Epithelial cell of esophagus (primary cell): ENCODE results near the gene ALDH3B1.

Experiments
- DNase-seq: peaks from one replicate; pipeline ENCODE4 v3.0.0; 2010; ENCODE audit warnings: low read depth
- H3K4me3 ChIP-seq: 2 replicates; pipeline ENCODE4 v1.5.1; 2011; ENCODE audit warnings: mild to moderate bottlenecking, low read length, control low read depth
- TF ChIP-seq, protein P1 (sequence below): IDR thresholded peaks from 2 replicates; pipeline ENCODE4 v1.5.1; 2011; ENCODE audit warnings: low read depth, mild to moderate bottlenecking, low read length, control low read depth, inconsistent platforms; ENCODE audit not compliant: insufficient read depth; ENCODE audit errors: missing control alignments

Gene ALDH3B1

DNA sequence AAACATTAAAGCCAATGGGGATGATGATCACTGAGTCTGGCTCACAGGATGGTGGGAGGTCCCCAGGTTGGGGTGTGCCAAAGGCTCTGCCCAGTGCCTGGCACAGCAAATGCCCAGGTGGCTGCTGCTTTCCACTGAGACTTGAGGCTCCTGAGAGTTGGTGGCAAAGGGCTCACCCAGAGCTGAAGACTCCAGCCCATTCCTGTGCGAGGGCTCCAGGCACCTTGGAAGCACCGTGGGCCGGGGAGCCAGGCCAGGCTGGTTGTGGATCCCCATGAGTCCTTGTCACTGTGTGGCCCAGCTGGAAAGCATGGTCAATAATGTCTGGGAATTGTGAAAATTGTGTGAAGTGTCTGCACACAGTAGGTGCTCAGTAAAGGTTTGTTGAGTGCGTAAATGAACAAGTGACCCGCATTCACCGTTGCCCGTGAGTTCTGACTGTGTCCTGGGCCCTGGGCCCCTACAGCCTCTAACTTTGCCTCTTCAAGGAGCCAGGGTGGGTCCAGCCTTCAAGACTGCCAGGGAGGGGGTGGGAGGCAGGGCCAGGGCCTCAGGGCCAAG, 3.4 kb upstream of the ALDH3B1 start:
- no peak overlapping the region for H3K4me3 ChIP-seq
- no peak for DNase-seq
- TF ChIP-seq, protein P1, sequence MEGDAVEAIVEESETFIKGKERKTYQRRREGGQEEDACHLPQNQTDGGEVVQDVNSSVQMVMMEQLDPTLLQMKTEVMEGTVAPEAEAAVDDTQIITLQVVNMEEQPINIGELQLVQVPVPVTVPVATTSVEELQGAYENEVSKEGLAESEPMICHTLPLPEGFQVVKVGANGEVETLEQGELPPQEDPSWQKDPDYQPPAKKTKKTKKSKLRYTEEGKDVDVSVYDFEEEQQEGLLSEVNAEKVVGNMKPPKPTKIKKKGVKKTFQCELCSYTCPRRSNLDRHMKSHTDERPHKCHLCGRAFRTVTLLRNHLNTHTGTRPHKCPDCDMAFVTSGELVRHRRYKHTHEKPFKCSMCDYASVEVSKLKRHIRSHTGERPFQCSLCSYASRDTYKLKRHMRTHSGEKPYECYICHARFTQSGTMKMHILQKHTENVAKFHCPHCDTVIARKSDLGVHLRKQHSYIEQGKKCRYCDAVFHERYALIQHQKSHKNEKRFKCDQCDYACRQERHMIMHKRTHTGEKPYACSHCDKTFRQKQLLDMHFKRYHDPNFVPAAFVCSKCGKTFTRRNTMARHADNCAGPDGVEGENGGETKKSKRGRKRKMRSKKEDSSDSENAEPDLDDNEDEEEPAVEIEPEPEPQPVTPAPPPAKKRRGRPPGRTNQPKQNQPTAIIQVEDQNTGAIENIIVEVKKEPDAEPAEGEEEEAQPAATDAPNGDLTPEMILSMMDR = no peak

DNA sequence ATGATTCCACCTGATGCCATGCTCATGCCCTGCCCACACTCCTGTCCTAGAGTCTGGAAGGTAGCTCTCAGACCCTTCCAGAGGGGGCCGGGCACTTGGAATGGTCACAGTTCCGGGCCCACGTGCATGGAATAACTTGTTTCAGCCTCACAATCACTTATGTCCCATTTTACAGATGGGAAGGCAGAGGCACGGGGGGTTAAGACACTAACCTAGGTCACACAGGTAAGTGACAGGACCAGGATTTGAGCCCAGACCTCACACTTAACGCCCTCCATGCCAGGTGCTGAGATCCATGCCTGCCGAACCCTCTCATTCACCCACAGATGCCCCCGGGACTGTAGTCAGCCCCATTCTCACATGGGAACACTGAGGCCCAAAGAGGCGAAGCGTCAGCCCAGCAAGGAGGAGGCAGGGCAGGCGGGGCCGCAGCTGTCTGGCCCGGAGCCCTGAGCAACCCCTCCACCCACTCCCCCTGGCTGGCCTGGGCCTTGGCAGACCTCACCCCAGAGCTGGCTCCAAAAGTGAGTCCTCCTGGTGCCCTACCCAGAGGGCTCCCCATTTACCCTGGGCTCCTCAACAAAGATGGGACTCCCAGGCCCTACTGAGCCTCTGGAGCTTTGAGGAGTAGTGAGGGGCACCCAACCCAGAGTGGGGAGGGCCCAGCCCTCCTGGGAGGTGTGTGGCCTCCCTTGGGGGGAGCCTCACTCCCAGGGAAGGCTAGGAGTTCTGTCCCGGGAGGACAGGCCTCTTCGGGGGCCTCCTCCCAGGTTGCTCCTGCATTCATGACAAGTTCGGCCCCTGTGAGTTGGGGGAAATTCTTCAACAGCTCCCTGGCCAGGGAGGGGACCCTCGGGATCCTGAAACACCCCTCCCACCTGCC, 2.4 kb upstream of the ALDH3B1 start:
- no peak for DNase-seq
- TF ChIP-seq, protein P1 = no peak
- no peak overlapping the region for H3K4me3 ChIP-seq

DNA sequence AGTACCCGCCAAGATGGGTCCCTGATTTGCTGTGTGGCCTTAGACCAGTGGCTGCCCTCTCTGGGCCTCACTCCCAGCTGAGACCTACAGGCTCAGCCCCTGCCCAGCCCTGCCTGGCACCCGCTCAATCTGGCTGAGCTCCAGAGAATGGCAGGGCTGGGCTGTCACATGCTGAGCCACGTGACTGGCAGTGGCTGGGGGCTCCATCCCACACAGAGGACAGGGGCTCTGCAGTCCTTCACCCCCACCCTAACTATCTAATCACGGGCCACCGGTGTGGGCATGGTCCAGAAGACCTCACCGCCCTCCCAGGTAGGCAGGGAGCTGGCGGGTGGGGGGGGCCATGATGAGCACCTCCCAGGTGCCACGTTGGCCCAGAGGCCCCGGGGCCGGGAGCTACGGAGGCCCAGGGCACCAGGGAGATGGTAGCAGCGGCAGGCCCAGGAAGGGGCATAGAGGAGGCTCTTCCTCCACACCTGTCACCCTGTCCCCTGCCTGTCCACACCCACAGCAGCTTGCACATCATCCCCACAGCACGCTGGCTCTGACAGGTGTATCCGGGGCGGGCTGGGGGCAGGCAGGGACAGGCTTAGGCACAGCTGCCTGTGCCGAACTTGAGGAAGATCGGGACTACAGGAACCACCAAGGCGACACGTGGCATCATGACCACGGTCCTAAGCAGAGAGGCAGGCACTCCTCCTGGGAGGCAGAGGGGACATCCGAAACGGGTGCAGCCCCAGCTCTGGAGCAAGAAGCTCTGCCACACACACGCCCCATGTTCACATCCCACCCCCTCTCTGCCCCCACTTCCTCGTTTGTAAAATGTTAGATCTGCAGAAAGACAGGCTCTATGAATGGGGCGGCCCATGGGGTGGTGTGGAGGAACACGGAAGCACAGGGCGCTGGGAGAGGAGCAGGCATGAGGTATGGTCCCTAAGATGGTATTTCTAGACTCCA, 1.5 kb upstream of the ALDH3B1 start:
- peak; percentile 43 for DNase-seq
- TF ChIP-seq, protein P1 = no peak
- H3K4me3 ChIP-seq = no peak overlapping the region

GRCh38 chr11:68009391-68010089, 587 bp upstream of the ALDH3B1 start:
- DNase-seq = peak; percentile 30
- TF ChIP-seq, protein P1 = peak; percentile 16
- H3K4me3 ChIP-seq = no peak overlapping the region

DNA sequence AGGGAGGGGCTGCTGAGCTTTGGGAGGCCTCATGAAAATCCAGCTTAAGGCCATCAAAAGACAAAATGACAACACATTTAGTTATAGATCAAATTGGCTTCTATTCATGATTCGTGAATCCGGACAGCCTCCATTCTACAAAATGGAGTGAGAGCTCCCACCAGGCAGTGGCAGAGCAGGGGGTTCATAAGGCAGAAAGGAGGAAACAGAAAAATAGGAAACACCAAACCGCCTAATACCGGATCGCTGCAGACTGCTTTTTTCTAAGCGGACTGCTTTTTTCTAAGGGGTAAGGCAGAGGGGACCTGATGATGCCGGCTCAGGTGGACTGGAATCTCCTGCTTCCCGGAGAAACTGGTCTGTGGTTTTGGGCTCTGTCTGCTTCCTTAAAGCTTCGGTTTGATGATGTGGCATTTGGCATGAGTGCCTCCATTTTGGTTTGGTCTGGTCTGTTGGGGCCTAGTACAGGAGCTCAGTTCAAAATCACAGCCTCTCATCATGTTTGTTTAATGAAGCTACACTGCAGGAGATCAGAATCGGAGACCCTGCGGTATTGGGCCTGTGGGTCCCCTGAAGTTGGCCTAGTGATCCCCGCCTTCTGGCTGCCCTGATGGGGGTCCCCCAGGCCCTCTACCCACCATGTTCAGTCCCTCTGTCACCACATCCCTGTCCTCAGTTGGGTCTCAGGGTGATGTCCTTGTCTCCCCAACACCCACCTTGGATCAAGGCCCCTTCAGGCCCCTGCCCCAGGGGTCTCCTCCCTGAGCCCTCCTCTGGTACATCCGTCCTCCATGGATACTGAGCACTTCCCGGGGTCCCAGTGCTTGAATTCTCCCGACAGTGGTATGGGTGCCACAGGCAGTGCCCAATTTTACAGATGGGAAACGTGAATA, 1.2 kb downstream of the ALDH3B1 start:
- TF ChIP-seq, protein P1 = no peak
- no peak overlapping the region for H3K4me3 ChIP-seq
- DNase-seq = no peak
